ENCODE data around the gene SLK.
A peak's percentile ranks its signal among the peaks of the same experiment; 100 is the strongest.

SLK gene

DNA sequence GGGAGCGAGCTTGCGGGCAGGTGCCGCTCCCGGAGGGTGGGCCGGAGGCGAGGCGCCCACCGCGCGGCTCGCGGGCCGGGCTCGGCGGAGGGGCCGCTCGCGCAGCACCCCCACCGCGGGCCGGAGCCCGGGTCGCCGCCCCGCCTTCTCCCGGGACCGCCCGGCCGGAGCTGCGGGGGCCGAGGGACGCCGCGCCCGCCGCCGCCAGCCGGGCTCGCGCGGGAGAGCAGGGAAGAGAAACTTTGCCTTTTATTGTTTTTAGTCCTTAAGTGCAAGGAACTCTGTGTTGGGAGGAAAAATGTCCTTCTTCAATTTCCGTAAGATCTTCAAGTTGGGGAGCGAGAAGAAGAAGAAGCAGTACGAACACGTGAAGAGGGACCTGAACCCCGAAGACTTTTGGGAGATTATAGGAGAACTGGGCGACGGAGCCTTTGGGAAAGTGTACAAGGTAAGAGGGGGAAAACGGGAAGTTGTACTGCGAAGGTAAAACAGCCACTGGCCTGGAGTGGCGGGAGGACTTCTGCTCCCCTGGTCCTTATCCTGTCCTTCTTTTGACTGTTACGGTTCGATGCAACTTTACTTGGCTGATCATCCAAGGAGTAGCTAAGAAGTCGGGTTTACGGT is 620 bp downstream of the SLK start:
- H2AFZ ChIP-seq (ENCODE audit: low read length), result peak overlapping the region; percentile 93
- H4K20me1 ChIP-seq (ENCODE audit: insufficient read depth, low read length, poor library complexity, severe bottlenecking), result peaks cover 13% of the 10 kb centered on the region
- H3K4me1 ChIP-seq (ENCODE audit: insufficient read depth, low read length, poor library complexity, severe bottlenecking), result peaks cover 39% of the 10 kb centered on the region
- peak overlapping the region; percentile 91 for H3K4me2 ChIP-seq (ENCODE audit: low read depth, low read length, poor library complexity, severe bottlenecking)
- H3K36me3 ChIP-seq (ENCODE audit: insufficient read depth, low read length), result no peaks in the 10 kb centered on the region
- H3K9ac ChIP-seq (ENCODE audit: low read depth, low read length, poor library complexity, severe bottlenecking), result peak overlapping the region; percentile 88
- H3K79me2 ChIP-seq (ENCODE audit: insufficient read depth, low read length), result peaks cover 46% of the 10 kb centered on the region
- no peaks in the 10 kb centered on the region for H3F3A ChIP-seq (ENCODE audit: low read depth)
- no peaks in the 10 kb centered on the region for H3K27me3 ChIP-seq (ENCODE audit: insufficient read depth, low read length, poor library complexity, severe bottlenecking)
- no peaks in the 10 kb centered on the region for H3K9me3 ChIP-seq (ENCODE audit: insufficient read depth, low read depth, low read length)
- TF ChIP-seq, protein P1, sequence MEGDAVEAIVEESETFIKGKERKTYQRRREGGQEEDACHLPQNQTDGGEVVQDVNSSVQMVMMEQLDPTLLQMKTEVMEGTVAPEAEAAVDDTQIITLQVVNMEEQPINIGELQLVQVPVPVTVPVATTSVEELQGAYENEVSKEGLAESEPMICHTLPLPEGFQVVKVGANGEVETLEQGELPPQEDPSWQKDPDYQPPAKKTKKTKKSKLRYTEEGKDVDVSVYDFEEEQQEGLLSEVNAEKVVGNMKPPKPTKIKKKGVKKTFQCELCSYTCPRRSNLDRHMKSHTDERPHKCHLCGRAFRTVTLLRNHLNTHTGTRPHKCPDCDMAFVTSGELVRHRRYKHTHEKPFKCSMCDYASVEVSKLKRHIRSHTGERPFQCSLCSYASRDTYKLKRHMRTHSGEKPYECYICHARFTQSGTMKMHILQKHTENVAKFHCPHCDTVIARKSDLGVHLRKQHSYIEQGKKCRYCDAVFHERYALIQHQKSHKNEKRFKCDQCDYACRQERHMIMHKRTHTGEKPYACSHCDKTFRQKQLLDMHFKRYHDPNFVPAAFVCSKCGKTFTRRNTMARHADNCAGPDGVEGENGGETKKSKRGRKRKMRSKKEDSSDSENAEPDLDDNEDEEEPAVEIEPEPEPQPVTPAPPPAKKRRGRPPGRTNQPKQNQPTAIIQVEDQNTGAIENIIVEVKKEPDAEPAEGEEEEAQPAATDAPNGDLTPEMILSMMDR (conservative IDR thresholded peaks at IDR 0.05; ENCODE audit: low read length), result no peak
- TF ChIP-seq EZH2phosphoT487 (IDR thresholded peaks at IDR 0.05; ENCODE audit: borderline replicate concordance), result no peak
- peak overlapping the region; percentile 100 for H3K4me3 ChIP-seq (ENCODE audit: low read length, poor library complexity, severe bottlenecking)
- no peaks in the 10 kb centered on the region for H3K9me2 ChIP-seq (replicated peaks; ENCODE audit: low read depth, low read length)

- H4K20me1 ChIP-seq (ENCODE audit: insufficient read depth, low read length, poor library complexity, severe bottlenecking), result peaks cover 22% of the 10 kb centered on the region
- peak overlapping the region; percentile 88 for H3K9ac ChIP-seq (ENCODE audit: low read depth, low read length, poor library complexity, severe bottlenecking)
- no peaks in the 10 kb centered on the region for H3K9me3 ChIP-seq (ENCODE audit: insufficient read depth, low read depth, low read length)
- H2AFZ ChIP-seq (ENCODE audit: low read length), result no peak overlapping the region
- peak overlapping the region; percentile 100 for H3K4me3 ChIP-seq (ENCODE audit: low read length, poor library complexity, severe bottlenecking)
- H3K27me3 ChIP-seq (ENCODE audit: insufficient read depth, low read length, poor library complexity, severe bottlenecking), result no peaks in the 10 kb centered on the region
- H3K4me2 ChIP-seq (ENCODE audit: low read depth, low read length, poor library complexity, severe bottlenecking), result peak overlapping the region; percentile 91
- H3K9me2 ChIP-seq (replicated peaks; ENCODE audit: low read depth, low read length), result no peaks in the 10 kb centered on the region
- no peaks in the 10 kb centered on the region for H3F3A ChIP-seq (ENCODE audit: low read depth)
- peaks cover 54% of the 10 kb centered on the region for H3K79me2 ChIP-seq (ENCODE audit: insufficient read depth, low read length)
- no peaks in the 10 kb centered on the region for H3K36me3 ChIP-seq (ENCODE audit: insufficient read depth, low read length)
- TF ChIP-seq EZH2phosphoT487 (IDR thresholded peaks at IDR 0.05; ENCODE audit: borderline replicate concordance), result no peak
- TF ChIP-seq, protein P1 (conservative IDR thresholded peaks at IDR 0.05; ENCODE audit: low read length), result no peak
- H3K4me1 ChIP-seq (ENCODE audit: insufficient read depth, low read length, poor library complexity, severe bottlenecking), result peaks cover 49% of the 10 kb centered on the region
Observed at GRCh38 chr10:103968441-103969391, 1.8 kb downstream of the SLK start.

DNA sequence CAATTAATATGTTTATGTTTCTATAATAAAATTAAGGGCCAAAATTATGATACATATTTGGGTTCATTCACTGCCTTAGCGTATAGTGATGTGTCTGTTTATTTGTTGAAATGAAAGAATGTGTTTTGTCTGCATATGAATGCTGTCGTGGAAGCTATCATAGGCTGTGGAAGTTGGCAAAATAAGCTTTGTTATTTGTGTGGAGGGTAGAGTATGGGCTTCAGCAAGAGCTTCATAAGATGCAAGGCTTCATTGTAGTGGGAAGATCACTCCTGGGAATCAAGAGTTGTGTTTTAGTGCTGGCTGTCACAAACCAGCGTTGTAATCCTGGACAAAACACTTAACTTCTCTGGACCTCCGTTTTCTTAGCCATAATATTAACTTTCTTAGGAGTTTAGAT is 2.5 kb downstream of the SLK start:
- H3K9me3 ChIP-seq (ENCODE audit: insufficient read depth, low read depth, low read length), result no peaks in the 10 kb centered on the region
- peaks cover 22% of the 10 kb centered on the region for H4K20me1 ChIP-seq (ENCODE audit: insufficient read depth, low read length, poor library complexity, severe bottlenecking)
- H3K9ac ChIP-seq (ENCODE audit: low read depth, low read length, poor library complexity, severe bottlenecking), result peak overlapping the region; percentile 52
- H3K4me1 ChIP-seq (ENCODE audit: insufficient read depth, low read length, poor library complexity, severe bottlenecking), result peaks cover 53% of the 10 kb centered on the region
- H3K4me2 ChIP-seq (ENCODE audit: low read depth, low read length, poor library complexity, severe bottlenecking), result peak overlapping the region; percentile 91
- no peaks in the 10 kb centered on the region for H3K27me3 ChIP-seq (ENCODE audit: insufficient read depth, low read length, poor library complexity, severe bottlenecking)
- peak overlapping the region; percentile 100 for H3K4me3 ChIP-seq (ENCODE audit: low read length, poor library complexity, severe bottlenecking)
- no peak overlapping the region for H2AFZ ChIP-seq (ENCODE audit: low read length)
- no peak for TF ChIP-seq EZH2phosphoT487 (IDR thresholded peaks at IDR 0.05; ENCODE audit: borderline replicate concordance)
- TF ChIP-seq, protein P1 (conservative IDR thresholded peaks at IDR 0.05; ENCODE audit: low read length), result no peak
- H3K79me2 ChIP-seq (ENCODE audit: insufficient read depth, low read length), result peaks cover 60% of the 10 kb centered on the region
- no peaks in the 10 kb centered on the region for H3K9me2 ChIP-seq (replicated peaks; ENCODE audit: low read depth, low read length)
- no peaks in the 10 kb centered on the region for H3F3A ChIP-seq (ENCODE audit: low read depth)
- H3K36me3 ChIP-seq (ENCODE audit: insufficient read depth, low read length), result no peaks in the 10 kb centered on the region
